Keratinocyte (primary cell): ENCODE results near the gene HOXB2.

Source experiments
- EZH2 ChIP-seq: IDR thresholded peaks from one replicate; pipeline ENCODE4 v1.6.1; 2012; ENCODE audit warnings: inconsistent platforms, mild to moderate bottlenecking, low read length, moderate library complexity
- TF ChIP-seq, protein P1 (sequence below), 3 experiments: IDR thresholded peaks in 1 of 3; conservative IDR thresholded peaks in 1 of 3; optimal IDR thresholded peaks in 1 of 3; 2 replicates in 2 of 3; 3 replicates in 1 of 3; pipeline versions ENCODE3 to v1.5.1; 2011; ENCODE audit warnings: low read length in 3 of 3, mild to moderate bottlenecking in 3 of 3, moderate library complexity in 2 of 3, control low read depth in 1 of 3, inconsistent platforms in 1 of 3; ENCODE audit not compliant: insufficient read depth in 2 of 3; ENCODE audit errors: extremely low read depth in 1 of 3

DNA sequence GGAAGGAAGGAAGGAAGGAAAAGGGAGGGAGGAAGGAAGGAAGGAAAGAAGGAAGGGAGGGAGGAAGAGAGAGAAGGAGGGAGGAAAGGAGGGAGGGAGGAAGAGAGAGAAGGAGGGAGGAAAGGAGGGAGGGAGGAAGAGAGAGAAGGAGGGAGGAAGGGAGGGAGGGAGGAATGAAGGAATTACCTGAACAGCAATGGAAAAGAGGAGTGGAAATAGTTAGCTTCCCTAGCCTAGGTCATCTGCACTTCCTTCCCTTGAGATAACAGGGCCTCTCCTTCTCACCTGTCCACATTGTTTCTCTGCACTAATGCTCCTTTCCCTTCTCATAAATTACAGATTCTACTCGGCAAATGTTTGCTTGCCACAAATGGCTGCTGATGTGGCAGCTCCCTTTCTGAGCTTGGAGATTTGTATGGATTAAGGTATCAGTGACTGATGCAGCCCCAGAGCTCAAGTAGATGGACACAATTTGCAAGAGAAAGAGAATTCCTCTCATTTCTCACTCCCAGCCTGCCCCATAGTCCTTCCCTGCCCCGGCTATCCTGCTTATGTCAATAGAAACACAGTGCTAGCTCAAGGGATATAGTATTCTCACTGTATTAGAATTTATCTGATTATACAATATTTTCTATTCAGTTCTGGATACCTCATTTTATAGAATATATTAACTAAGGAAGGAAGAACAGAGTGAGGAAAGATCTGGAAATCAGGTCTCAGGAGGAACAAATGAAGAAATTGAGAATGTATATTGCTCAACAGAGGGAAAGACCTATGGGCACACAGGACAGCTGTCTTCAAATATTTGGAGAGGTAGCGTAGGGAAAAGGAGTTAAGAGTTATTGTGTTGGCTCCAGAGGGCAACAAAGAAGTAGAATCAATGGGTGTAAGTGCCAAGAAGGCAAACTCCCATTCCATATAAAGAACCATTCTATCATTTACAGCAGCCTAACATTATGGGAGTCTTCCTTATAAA, 28.7 kb downstream of the HOXB2 start:
- TF ChIP-seq, protein P1, sequence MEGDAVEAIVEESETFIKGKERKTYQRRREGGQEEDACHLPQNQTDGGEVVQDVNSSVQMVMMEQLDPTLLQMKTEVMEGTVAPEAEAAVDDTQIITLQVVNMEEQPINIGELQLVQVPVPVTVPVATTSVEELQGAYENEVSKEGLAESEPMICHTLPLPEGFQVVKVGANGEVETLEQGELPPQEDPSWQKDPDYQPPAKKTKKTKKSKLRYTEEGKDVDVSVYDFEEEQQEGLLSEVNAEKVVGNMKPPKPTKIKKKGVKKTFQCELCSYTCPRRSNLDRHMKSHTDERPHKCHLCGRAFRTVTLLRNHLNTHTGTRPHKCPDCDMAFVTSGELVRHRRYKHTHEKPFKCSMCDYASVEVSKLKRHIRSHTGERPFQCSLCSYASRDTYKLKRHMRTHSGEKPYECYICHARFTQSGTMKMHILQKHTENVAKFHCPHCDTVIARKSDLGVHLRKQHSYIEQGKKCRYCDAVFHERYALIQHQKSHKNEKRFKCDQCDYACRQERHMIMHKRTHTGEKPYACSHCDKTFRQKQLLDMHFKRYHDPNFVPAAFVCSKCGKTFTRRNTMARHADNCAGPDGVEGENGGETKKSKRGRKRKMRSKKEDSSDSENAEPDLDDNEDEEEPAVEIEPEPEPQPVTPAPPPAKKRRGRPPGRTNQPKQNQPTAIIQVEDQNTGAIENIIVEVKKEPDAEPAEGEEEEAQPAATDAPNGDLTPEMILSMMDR (optimal IDR thresholded peaks at IDR 0.05 in 1 of 3, IDR thresholded peaks at IDR 0.05 in 1 of 3, conservative IDR thresholded peaks at IDR 0.05 in 1 of 3; ENCODE audit: extremely low read depth in 1 of 3, insufficient read depth in 2 of 3, low read length in 3 of 3) = no peak
- no peak for TF ChIP-seq EZH2
